HG03442 (cell line): Measurements from ENCODE around the gene MUC22.

Experiments
- ATAC-seq: cut with Tn5 transposase; IDR thresholded peaks from one replicate; pipeline ENCODE4 v1.9.1; 2021; ENCODE audit warnings: mild to moderate bottlenecking, moderate library complexity; ENCODE audit not compliant: unreplicated experiment

MUC22 gene

DNA sequence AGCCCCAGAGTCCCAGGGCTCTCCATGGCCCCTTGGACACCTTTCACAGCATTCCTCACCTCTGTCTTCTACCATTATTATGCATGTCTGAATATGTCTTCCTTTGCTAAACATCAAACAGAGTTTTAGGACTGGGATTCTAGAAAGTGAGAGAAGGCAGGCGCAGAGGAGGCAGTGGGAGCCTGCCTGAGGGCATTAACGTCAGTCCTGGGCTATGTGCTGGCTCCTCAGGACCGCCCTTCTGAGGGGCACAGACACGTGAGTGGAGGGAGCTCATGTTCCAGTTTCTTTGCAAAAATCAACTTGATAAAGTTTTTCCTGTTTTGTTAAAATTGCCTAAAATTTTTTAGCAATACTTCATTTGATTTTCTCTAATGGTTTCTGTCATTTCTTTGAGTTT is 64.1 kb downstream of the MUC22 start:
- no peak for ATAC-seq

DNA sequence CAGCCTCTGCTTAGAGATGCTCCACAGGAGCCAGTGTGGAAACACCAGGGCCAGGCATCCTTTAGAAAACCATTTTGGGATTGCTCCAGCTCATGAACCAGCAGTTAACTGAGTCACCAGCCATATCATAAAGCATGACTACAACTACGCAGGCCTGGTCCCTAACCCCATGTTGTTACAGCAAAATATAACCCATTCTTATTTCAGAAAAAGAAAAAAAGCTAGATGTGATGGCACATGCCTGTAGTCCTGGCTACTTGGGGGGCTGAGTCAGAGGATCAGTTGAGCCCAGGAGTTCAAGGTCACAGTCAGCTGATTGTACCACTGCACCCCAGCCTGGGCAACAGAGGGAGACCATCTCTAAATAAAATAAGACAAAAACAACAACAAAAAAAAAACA is 65.3 kb downstream of the MUC22 start:
- no peak for ATAC-seq

DNA sequence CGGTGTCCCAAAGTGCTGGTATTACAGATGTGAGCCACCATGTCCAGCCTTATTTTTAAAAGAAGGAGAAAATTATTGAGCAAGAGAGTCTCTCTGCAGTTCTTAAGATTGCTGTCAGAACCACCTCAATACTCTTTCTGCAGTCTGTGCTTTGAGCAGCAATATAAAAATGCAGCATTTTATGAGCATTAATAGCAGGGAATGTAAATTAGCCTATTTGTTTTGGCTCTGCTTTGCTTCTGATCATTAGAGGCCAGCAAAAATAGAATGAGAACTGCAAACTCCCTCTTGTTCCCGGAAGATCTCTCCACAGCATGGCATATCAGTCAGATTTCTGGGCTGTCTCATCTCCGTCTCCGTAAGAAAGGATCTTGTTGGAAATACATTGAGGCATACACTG is 66.3 kb downstream of the MUC22 start:
- no peak for ATAC-seq

DNA sequence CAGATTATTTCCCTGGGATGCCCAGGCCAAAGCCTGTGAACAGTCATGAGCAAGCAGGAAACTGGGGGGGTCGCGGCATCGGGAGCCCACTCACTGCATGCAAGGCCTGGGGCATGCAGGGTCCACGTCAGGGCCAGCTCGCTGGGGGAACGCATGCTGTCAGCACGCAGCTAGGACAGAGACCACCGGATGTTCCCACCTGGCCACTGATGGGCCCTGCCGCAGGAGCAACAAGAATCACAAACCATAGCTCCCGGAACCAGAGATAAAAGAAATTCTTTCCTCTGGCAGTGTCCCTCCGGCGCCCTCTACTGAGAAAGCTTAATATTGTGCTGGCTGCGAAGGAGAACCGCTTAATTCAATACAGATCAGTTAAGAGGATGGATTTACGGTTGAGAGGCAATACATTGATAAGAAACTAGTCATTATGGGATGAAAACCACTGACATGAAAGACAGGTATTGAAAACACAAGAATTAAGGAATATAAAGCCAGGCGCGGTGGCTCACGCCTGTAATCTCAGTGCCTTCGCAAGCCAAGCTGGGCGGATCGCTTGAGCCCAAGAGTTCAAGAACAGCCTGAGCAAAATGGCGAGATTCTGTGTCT is 69.5 kb downstream of the MUC22 start:
- ATAC-seq: no peak

DNA sequence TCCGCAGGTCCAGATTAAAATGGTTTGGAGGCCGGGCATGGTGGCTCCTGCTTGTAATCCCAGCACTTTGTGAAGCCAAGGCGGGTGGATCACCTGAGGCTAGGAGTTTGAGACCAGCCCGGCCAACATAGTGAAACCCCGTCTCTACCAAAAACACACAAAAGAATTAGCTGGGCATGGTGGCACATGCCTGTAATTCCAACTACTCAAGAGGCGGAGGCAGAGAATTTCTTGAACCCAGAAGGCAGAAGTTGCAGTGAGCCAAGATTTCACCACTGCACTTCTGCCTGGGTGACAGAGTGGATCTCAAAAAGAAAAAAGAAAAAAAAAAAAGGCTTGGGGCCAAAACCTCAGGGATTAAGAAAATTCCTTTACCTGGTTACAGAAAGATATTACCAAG is 71.6 kb downstream of the MUC22 start:
- no peak for ATAC-seq

DNA sequence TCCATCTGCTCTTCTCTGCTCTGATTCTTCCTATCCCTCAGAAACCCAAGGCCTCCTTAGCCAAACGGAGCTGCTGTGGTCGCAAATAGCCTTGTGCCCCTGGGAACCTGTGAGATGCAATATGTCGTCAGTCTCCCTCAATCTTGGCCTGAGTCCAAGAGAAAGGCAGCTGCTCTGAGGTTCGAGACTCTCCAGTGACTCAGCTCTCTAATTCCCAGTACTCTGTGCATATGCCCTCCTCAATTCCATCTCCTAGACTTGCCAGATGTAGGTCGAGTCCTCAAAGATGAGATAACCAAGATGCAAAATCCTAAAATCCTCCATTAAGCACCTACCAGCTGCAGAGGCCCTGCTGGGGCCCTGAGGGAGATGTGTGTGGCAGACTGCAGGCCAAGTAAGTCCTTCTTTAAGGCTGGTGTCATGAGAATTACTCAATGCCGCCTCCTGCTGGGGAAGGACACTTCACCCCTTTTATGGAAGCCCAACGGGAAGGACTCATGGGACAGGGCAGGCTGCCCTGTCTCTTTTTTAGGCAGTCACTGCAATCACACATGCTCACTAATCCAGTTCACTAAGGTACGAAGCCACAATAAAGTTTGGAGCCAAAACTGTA is 73.6 kb downstream of the MUC22 start:
- no peak for ATAC-seq
